Central memory CD8-positive, alpha-beta T cell (primary cell): ENCODE measurements around the gene HADH.

Experiments used
- ATAC-seq: fragments of 150-1000 bp; cut with Tn5 transposase; replicated peaks from 2 replicates; pipeline ENCODE4 v1.10.0; 2022; ENCODE audit warnings: mild to moderate bottlenecking, moderate FRiP score, moderate number of reproducible peaks; ENCODE audit not compliant: poor library complexity, severe bottlenecking; ENCODE audit errors: extremely low read depth
- DNase-seq, 2 donors: peaks; one replicate each; pipeline ENCODE4 v3.0.0; 2021; ENCODE audit warnings: low spot score in 2 of 2
- H3K27ac Mint-ChIP-seq: one replicate; pipeline ENCODE4 v1.8.0; 2022; ENCODE audit warnings: low read depth, mild to moderate bottlenecking, moderate library complexity, mixed read lengths
- H3K27me3 Mint-ChIP-seq: one replicate; pipeline ENCODE4 v1.8.0; 2022; ENCODE audit warnings: mixed read lengths
- H3K36me3 Mint-ChIP-seq: one replicate; pipeline ENCODE4 v1.8.0; 2022; ENCODE audit warnings: mild to moderate bottlenecking, moderate library complexity, mixed read lengths; ENCODE audit not compliant: insufficient read depth
- H3K4me1 Mint-ChIP-seq: one replicate; pipeline ENCODE4 v1.8.0; 2022; ENCODE audit warnings: mixed read lengths
- H3K4me3 Mint-ChIP-seq: one replicate; pipeline ENCODE4 v1.8.0; 2022; ENCODE audit warnings: mild to moderate bottlenecking, moderate library complexity, mixed read lengths
- H3K9me3 Mint-ChIP-seq: one replicate; pipeline ENCODE4 v1.8.0; 2022; ENCODE audit warnings: mixed read lengths

Gene HADH

GRCh38 chr4:107977966-107978705 is 11.6 kb upstream of the HADH start:
- ATAC-seq = no peak
- Mint-ChIP-seq H3K27ac (no peak overlapping the region), H3K9me3 (no peaks in the 10 kb centered on the region), H3K4me3 (no peak overlapping the region), H3K4me1 (peaks cover 11% of the 10 kb centered on the region), H3K36me3 (peaks cover 1% of the 10 kb centered on the region), H3K27me3 (no peaks in the 10 kb centered on the region)
- DNase-seq = no peak

DNA sequence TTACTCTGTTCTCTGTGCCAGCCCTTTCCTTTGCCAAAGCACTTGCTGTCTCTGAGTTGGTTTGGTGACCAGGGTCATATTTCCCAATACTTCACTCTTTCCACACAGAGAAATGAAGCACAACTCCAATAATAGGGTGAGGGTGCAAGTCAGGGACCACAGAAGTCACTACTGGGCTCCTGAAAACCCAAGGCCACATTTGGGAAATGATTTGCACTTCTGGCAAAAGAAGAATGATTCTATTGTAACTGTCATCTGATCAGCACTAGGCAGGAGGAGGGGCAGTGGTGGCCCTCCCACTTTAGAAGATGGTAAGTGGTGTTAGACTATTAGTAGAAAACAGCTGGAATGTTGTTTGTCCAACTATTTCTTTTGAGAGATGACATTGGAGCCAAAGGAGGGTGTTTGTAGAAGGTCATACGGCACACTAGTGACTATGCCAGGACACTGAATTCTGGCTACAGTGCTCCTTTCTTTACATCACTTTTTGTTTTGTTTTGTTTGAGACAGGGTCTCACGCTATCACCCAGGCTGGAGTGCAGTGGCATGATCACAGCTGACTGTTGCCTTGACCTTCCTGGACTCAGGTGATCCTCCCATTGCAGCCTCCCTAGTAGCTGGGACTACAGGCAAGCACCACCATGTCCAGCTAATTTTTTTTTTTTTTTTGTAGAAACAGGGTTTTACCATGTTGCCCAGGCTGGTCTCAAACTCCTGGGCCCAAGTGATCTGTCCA is 10.8 kb upstream of the HADH start:
- Mint-ChIP-seq H3K4me1 (peaks cover 11% of the 10 kb centered on the region), H3K27ac (no peak overlapping the region), H3K36me3 (peaks cover 1% of the 10 kb centered on the region), H3K27me3 (no peaks in the 10 kb centered on the region), H3K4me3 (no peak overlapping the region), H3K9me3 (no peaks in the 10 kb centered on the region)
- no peak for ATAC-seq
- no peak for DNase-seq

GRCh38 chr4:107987916-107988762 is 1.6 kb upstream of the HADH start:
- Mint-ChIP-seq H3K9me3 (no peaks in the 10 kb centered on the region), H3K36me3 (peaks cover 3% of the 10 kb centered on the region), H3K4me3 (no peak overlapping the region), H3K27me3 (no peaks in the 10 kb centered on the region), H3K4me1 (peaks cover 22% of the 10 kb centered on the region), H3K27ac (no peak overlapping the region)
- DNase-seq = no peak
- no peak for ATAC-seq

- DNase-seq (no peak), ATAC-seq (no peak)
- Mint-ChIP-seq H3K4me1 (peaks cover 23% of the 10 kb centered on the region), H3K9me3 (no peaks in the 10 kb centered on the region), H3K27ac (no peak overlapping the region), H3K36me3 (peaks cover 3% of the 10 kb centered on the region), H3K27me3 (no peaks in the 10 kb centered on the region), H3K4me3 (peak overlapping the region; percentile 91)
Observed at GRCh38 chr4:107988763-107989035, 990 bp upstream of the HADH start.

- Mint-ChIP-seq H3K27ac (peak overlapping the region; percentile 91), H3K9me3 (no peaks in the 10 kb centered on the region), H3K36me3 (peaks cover 3% of the 10 kb centered on the region), H3K4me1 (peaks cover 28% of the 10 kb centered on the region), H3K4me3 (peak overlapping the region; percentile 91), H3K27me3 (no peaks in the 10 kb centered on the region)
- DNase-seq = no peak
- ATAC-seq = peak; percentile 6
Observed at GRCh38 chr4:107989162-107989536, 540 bp upstream of the HADH start.

GRCh38 chr4:107991945-107992630 is 2.4 kb downstream of the HADH start:
- Mint-ChIP-seq H3K27ac (no peak overlapping the region), H3K9me3 (no peaks in the 10 kb centered on the region), H3K4me3 (peak overlapping the region; percentile 91), H3K36me3 (peaks cover 4% of the 10 kb centered on the region), H3K27me3 (no peaks in the 10 kb centered on the region), H3K4me1 (peaks cover 44% of the 10 kb centered on the region)
- no peak for DNase-seq
- no peak for ATAC-seq

DNA sequence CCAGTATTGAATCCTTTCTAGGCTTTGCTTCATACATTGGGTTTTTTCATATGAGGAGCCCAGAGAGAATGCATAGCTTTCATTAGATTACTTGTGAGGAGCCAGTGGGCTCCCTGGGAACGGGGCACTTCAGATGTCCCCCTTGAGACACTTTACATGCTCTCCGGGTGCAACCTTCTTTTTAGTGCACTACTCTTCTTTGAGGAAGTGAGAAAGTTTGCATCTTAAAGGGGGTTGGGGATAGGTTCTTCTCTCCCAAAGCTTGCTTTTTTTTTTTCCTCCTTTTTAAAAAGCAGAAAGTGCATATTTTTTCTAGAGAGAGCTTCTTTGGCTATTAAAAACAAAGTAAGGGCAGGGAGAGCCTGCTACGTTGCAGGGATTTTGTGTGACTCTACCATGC is 4.3 kb downstream of the HADH start:
- DNase-seq (no peak), ATAC-seq (no peak)
- Mint-ChIP-seq H3K36me3 (peaks cover 6% of the 10 kb centered on the region), H3K4me3 (no peak overlapping the region), H3K4me1 (peaks cover 55% of the 10 kb centered on the region), H3K9me3 (no peaks in the 10 kb centered on the region), H3K27ac (no peak overlapping the region), H3K27me3 (no peaks in the 10 kb centered on the region)

- ATAC-seq (no peak), DNase-seq (no peak)
- Mint-ChIP-seq H3K36me3 (peaks cover 10% of the 10 kb centered on the region), H3K4me3 (no peak overlapping the region), H3K4me1 (peaks cover 52% of the 10 kb centered on the region), H3K27ac (no peak overlapping the region), H3K27me3 (no peaks in the 10 kb centered on the region), H3K9me3 (no peaks in the 10 kb centered on the region)
Observed at GRCh38 chr4:107994894-107995293, 5.2 kb downstream of the HADH start.

- DNase-seq (no peak), ATAC-seq (no peak)
- Mint-ChIP-seq H3K9me3 (no peaks in the 10 kb centered on the region), H3K4me3 (no peak overlapping the region), H3K36me3 (peaks cover 7% of the 10 kb centered on the region), H3K27me3 (no peaks in the 10 kb centered on the region), H3K4me1 (peaks cover 37% of the 10 kb centered on the region), H3K27ac (no peak overlapping the region)
Observed at GRCh38 chr4:107996949-107997788, 7.5 kb downstream of the HADH start.

DNA sequence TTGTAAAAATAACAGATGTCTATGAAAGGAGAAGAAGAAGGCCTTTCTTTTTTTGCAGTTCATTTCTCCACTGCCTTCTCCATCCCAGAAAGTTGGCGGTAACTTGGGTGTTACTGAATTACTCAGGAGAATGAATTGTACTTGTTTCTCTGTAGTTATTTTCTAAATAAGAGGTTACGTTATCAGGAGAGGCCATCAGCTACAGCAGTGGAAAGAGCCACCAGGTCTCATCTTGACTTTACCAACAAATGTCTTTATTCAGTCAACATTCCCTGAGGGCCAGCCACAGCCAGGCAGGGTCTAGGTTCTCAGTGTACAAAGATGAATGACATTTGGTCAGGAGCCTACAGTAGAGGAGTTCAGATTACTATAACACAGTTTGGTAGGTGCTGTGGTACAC is 8.1 kb downstream of the HADH start:
- no peaks in the 10 kb centered on the region for H3K9me3 Mint-ChIP-seq
- H3K27ac Mint-ChIP-seq = no peak overlapping the region

GRCh38 chr4:107999932-108000539 is 10.3 kb downstream of the HADH start:
- Mint-ChIP-seq H3K27me3 (no peaks in the 10 kb centered on the region), H3K4me1 (peaks cover 37% of the 10 kb centered on the region), H3K27ac (no peak overlapping the region), H3K4me3 (no peak overlapping the region), H3K36me3 (peaks cover 7% of the 10 kb centered on the region), H3K9me3 (no peaks in the 10 kb centered on the region)
- no peak for ATAC-seq
- DNase-seq = no peak

More for the DNA sequence above, 8.1 kb downstream of the HADH start:
- DNase-seq (no peak), ATAC-seq (no peak)
- Mint-ChIP-seq H3K4me1 (peaks cover 37% of the 10 kb centered on the region), H3K4me3 (no peak overlapping the region), H3K27me3 (no peaks in the 10 kb centered on the region), H3K36me3 (peaks cover 7% of the 10 kb centered on the region)
